ENCODE data around the gene C8A.

Gene C8A

GRCh38 chr1:56910441-56910985, 55.9 kb downstream of the C8A start:
- DNase-seq (ENCODE audit: low spot score in 2 of 2) = no peak
- Histone ChIP-seq H3K36me3 (replicated peaks) (no peaks in the 10 kb centered on the region), H3K4me1 (no peaks in the 10 kb centered on the region), H3K9me3 (no peaks in the 10 kb centered on the region), H3K4me3 (no peak overlapping the region), H3K27me3 (ENCODE audit: low read depth) (no peaks in the 10 kb centered on the region)
- in situ Hi-C loops (cut with MboI; ENCODE audit: low sequenced_read_pairs) = no loop called here

DNA sequence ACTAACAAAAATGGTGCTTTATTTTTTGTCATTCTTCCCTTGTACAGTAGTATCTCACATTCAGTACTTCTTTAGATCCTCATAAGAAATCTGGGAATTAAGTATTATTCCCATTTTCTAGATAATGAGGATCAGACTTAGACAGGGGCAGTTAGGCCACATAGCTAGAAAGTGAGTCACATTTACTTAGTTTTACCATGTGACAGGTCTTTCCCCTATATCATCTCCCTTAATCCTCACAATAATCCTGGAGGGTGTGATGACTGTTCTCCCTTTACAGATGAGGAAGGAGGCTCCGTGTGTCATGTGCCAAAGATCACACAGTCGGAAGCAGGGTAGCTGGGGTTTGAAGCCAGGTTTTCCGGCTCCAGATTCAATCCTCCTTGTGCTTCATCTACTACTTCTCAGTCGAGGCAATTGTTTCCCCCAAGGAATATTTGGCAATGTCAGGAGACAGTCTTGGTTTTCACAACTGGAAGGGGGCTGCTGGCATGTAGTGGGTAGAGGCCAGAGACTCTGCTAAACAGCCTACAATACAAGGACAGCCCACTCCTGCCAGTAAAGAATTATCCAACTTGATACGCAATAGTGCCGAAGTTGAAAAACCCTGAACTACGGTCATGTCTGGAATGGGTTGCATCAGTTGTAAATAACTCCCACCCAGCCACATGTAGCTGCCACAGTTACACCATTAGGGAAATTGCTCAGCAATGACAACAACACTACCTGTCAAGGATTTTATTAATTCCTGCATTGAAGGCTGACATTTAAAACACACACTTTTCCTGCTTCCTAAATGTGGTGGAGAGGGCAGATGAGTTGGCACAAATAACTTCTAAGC, 56.7 kb downstream of the C8A start:
- DNase-seq (ENCODE audit: low spot score in 2 of 2) = no peak
- no peaks in the 10 kb centered on the region for H3K9me3 ChIP-seq

DNA sequence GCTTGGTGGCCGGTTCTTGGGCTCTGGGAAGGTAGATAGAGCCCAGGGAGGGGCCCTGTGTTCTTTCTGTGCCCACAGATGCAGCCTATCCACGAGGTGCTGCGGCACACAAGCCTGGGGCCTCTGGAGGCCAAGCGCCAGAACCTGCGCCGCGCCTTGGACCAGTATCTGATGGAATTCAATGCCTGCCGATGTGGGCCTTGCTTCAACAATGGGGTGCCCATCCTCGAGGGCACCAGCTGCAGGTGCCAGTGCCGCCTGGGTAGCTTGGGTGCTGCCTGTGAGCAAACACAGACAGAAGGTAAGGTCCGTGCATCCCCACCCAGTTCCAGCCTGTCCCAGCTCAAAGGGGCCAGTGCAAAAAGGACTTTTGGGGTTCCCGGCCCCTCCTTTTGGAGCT, 57.7 kb downstream of the C8A start:
- H3K27me3 ChIP-seq (ENCODE audit: low read depth) = no peaks in the 10 kb centered on the region
- no peak for DNase-seq (ENCODE audit: low spot score in 2 of 2)
- no peaks in the 10 kb centered on the region for H3K4me1 ChIP-seq
- no peaks in the 10 kb centered on the region for H3K9me3 ChIP-seq
- no peaks in the 10 kb centered on the region for H3K36me3 ChIP-seq (replicated peaks)
- no peak overlapping the region for H3K4me3 ChIP-seq
- in situ Hi-C loops (cut with MboI; ENCODE audit: low sequenced_read_pairs) = no loop called here

More for the DNA sequence above, 56.7 kb downstream of the C8A start:
- Histone ChIP-seq H3K4me3 (no peak overlapping the region), H3K36me3 (replicated peaks) (no peaks in the 10 kb centered on the region), H3K27me3 (ENCODE audit: low read depth) (no peaks in the 10 kb centered on the region), H3K4me1 (no peaks in the 10 kb centered on the region)
- in situ Hi-C loops (cut with MboI; ENCODE audit: low sequenced_read_pairs) = no loop called here

GRCh38 chr1:56915960-56916359, 61.4 kb downstream of the C8A start:
- Histone ChIP-seq H3K4me1 (no peaks in the 10 kb centered on the region), H3K27me3 (ENCODE audit: low read depth) (no peaks in the 10 kb centered on the region), H3K36me3 (replicated peaks) (no peaks in the 10 kb centered on the region), H3K4me3 (no peak overlapping the region), H3K9me3 (no peaks in the 10 kb centered on the region)
- DNase-seq (ENCODE audit: low spot score in 2 of 2) = no peak
- in situ Hi-C loops (cut with MboI; ENCODE audit: low sequenced_read_pairs) = no loop called here

DNA sequence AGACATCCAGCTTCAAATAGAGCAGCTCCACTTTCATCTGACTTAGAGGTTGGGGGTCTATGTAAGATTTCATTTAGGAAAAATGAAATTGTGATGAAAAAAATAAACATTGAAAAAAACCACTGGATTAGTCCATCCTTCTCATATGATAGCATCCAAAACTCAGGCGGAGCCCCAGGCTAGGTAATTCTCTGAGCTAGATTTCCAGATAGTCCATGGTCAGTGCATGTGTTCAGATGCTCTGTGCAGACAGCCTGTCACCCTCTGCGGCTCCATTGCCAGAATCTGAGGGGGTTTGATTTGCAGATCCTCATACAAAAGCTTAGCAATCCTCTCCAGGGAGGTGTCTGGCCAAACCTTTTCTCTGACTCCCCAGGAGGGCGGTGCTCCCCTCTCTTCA, 62.0 kb downstream of the C8A start:
- in situ Hi-C loops (cut with MboI; ENCODE audit: low sequenced_read_pairs) = no loop called here
- H3K4me1 ChIP-seq = no peaks in the 10 kb centered on the region
- no peaks in the 10 kb centered on the region for H3K27me3 ChIP-seq (ENCODE audit: low read depth)
- no peak for DNase-seq (ENCODE audit: low spot score in 2 of 2)
- H3K4me3 ChIP-seq = no peak overlapping the region
- no peaks in the 10 kb centered on the region for H3K36me3 ChIP-seq (replicated peaks)
- no peaks in the 10 kb centered on the region for H3K9me3 ChIP-seq

GRCh38 chr1:56917356-56917755, 62.8 kb downstream of the C8A start:
- Histone ChIP-seq H3K36me3 (replicated peaks) (no peaks in the 10 kb centered on the region), H3K4me1 (no peaks in the 10 kb centered on the region), H3K4me3 (no peak overlapping the region), H3K9me3 (no peaks in the 10 kb centered on the region), H3K27me3 (ENCODE audit: low read depth) (no peaks in the 10 kb centered on the region)
- in situ Hi-C loops (cut with MboI; ENCODE audit: low sequenced_read_pairs) = no loop called here
- DNase-seq (ENCODE audit: low spot score in 2 of 2) = no peak

- DNase-seq (ENCODE audit: low spot score in 2 of 2) = no peak
- no peaks in the 10 kb centered on the region for H3K4me1 ChIP-seq
Measured at GRCh38 chr1:56920591-56921001, 66.0 kb downstream of the C8A start.

GRCh38 chr1:56921479-56921878, 66.9 kb downstream of the C8A start:
- Histone ChIP-seq H3K27me3 (ENCODE audit: low read depth) (no peaks in the 10 kb centered on the region), H3K4me3 (no peak overlapping the region), H3K9me3 (no peaks in the 10 kb centered on the region), H3K36me3 (replicated peaks) (no peaks in the 10 kb centered on the region), H3K4me1 (no peaks in the 10 kb centered on the region)
- in situ Hi-C loops (cut with MboI; ENCODE audit: low sequenced_read_pairs) = no loop called here
- DNase-seq (ENCODE audit: low spot score in 2 of 2) = no peak

More at GRCh38 chr1:56920591-56921001, 66.0 kb downstream of the C8A start:
- in situ Hi-C loops (cut with MboI; ENCODE audit: low sequenced_read_pairs) = no loop called here
- Histone ChIP-seq H3K27me3 (ENCODE audit: low read depth) (no peaks in the 10 kb centered on the region), H3K9me3 (no peaks in the 10 kb centered on the region), H3K36me3 (replicated peaks) (no peaks in the 10 kb centered on the region), H3K4me3 (no peak overlapping the region)

DNA sequence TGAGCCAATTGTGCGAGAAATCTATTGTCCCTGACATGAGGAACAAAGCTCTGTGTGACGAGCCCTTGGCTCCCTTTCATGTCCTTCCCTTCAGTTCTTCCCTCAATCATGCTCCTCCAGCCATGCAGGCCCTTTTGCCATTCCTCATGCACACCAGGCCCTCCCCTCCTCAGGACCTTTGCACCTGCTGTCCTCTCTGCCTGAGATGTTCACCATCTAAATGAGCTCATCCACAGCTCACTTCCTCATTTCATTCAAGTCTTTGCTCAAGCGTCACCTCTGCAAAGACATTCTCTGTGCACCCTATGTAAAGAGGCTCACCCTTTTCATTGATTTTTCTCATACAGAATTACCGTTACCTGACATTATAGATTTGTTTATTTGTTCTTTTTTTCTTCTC, 67.5 kb downstream of the C8A start:
- H3K4me1 ChIP-seq = no peaks in the 10 kb centered on the region
- H3K27me3 ChIP-seq (ENCODE audit: low read depth) = no peaks in the 10 kb centered on the region
- no peak for DNase-seq (ENCODE audit: low spot score in 2 of 2)
- H3K9me3 ChIP-seq = no peaks in the 10 kb centered on the region
- in situ Hi-C loops (cut with MboI; ENCODE audit: low sequenced_read_pairs) = no loop called here
- no peak overlapping the region for H3K4me3 ChIP-seq
- H3K36me3 ChIP-seq (replicated peaks) = no peaks in the 10 kb centered on the region

- H3K36me3 ChIP-seq (replicated peaks) = no peaks in the 10 kb centered on the region
- in situ Hi-C loops (cut with MboI; ENCODE audit: low sequenced_read_pairs) = no loop called here
- no peak overlapping the region for H3K4me3 ChIP-seq
- H3K4me1 ChIP-seq = no peaks in the 10 kb centered on the region
- no peaks in the 10 kb centered on the region for H3K27me3 ChIP-seq (ENCODE audit: low read depth)
- no peaks in the 10 kb centered on the region for H3K9me3 ChIP-seq
- DNase-seq (ENCODE audit: low spot score in 2 of 2) = no peak
Measured at GRCh38 chr1:56922507-56922906, 67.9 kb downstream of the C8A start.

GRCh38 chr1:56923201-56923600, 68.6 kb downstream of the C8A start:
- in situ Hi-C loops (cut with MboI; ENCODE audit: low sequenced_read_pairs) = no loop called here
- no peaks in the 10 kb centered on the region for H3K9me3 ChIP-seq
- no peak for DNase-seq (ENCODE audit: low spot score in 2 of 2)
- no peaks in the 10 kb centered on the region for H3K27me3 ChIP-seq (ENCODE audit: low read depth)
- no peaks in the 10 kb centered on the region for H3K36me3 ChIP-seq (replicated peaks)
- H3K4me3 ChIP-seq = no peak overlapping the region
- H3K4me1 ChIP-seq = no peaks in the 10 kb centered on the region

- no peaks in the 10 kb centered on the region for H3K4me1 ChIP-seq
- H3K27me3 ChIP-seq (ENCODE audit: low read depth) = no peaks in the 10 kb centered on the region
- H3K36me3 ChIP-seq (replicated peaks) = no peaks in the 10 kb centered on the region
- H3K9me3 ChIP-seq = no peaks in the 10 kb centered on the region
- in situ Hi-C loops (cut with MboI; ENCODE audit: low sequenced_read_pairs) = no loop called here
- H3K4me3 ChIP-seq = no peak overlapping the region
- no peak for DNase-seq (ENCODE audit: low spot score in 2 of 2)
Measured at GRCh38 chr1:56924116-56924515, 69.5 kb downstream of the C8A start.

- H3K9me3 ChIP-seq = no peaks in the 10 kb centered on the region
- no peaks in the 10 kb centered on the region for H3K36me3 ChIP-seq (replicated peaks)
- no peaks in the 10 kb centered on the region for H3K27me3 ChIP-seq (ENCODE audit: low read depth)
- H3K4me1 ChIP-seq = no peaks in the 10 kb centered on the region
- in situ Hi-C loops (cut with MboI; ENCODE audit: low sequenced_read_pairs) = no loop called here
- DNase-seq (ENCODE audit: low spot score in 2 of 2) = no peak
- no peak overlapping the region for H3K4me3 ChIP-seq
Measured at GRCh38 chr1:56925193-56925592, 70.6 kb downstream of the C8A start.

- in situ Hi-C loops (cut with MboI; ENCODE audit: low sequenced_read_pairs) = no loop called here
- H3K4me3 ChIP-seq = no peak overlapping the region
- no peaks in the 10 kb centered on the region for H3K27me3 ChIP-seq (ENCODE audit: low read depth)
- no peak for DNase-seq (ENCODE audit: low spot score in 2 of 2)
- H3K4me1 ChIP-seq = no peaks in the 10 kb centered on the region
- H3K36me3 ChIP-seq (replicated peaks) = no peaks in the 10 kb centered on the region
- H3K9me3 ChIP-seq = no peaks in the 10 kb centered on the region
Measured at GRCh38 chr1:56927171-56927570, 72.6 kb downstream of the C8A start.

All from HAP-1 (cell line).